Tongue (tissue), 2 donors: Measurements from ENCODE around the gene NRP1. TPM values are rescaled to one million over a fixed set of nuclear protein-coding genes. Genes with fewer than 3 reads are reported as not detected.

Experiments
- DNase-seq: peaks from one replicate; pipeline ENCODE4 v3.0.0-alpha.2; 2015
- total RNA-seq: library from RNA; depleted of rRNA; stranded (reverse); fragments of >200 nt; gene quantifications from one replicate; pipeline ENCODE4 v1.2.3, GENCODE V29; 2014

Gene NRP1
- total RNA-seq, 1 donor from 2014 or later, result 172 TPM

GRCh38 chr10:33260403-33261149 lies 73.9 kb downstream of the NRP1 start:
- DNase-seq, result no peak

GRCh38 chr10:33258967-33259366 lies 75.5 kb downstream of the NRP1 start:
- DNase-seq, result no peak

GRCh38 chr10:33257439-33258080 lies 76.9 kb downstream of the NRP1 start:
- no peak for DNase-seq

- no peak for DNase-seq
Observed at GRCh38 chr10:33256458-33256857, 78.0 kb downstream of the NRP1 start.

- DNase-seq, result no peak
Observed at GRCh38 chr10:33254556-33255160, 79.8 kb downstream of the NRP1 start.

GRCh38 chr10:33253411-33253810 lies 81.1 kb downstream of the NRP1 start:
- DNase-seq, result no peak

GRCh38 chr10:33252794-33253203 lies 81.7 kb downstream of the NRP1 start:
- DNase-seq, result no peak

- no peak for DNase-seq
Observed at GRCh38 chr10:33252324-33252723, 82.1 kb downstream of the NRP1 start.

GRCh38 chr10:33249659-33250345 lies 84.7 kb downstream of the NRP1 start:
- DNase-seq, result no peak

GRCh38 chr10:33249137-33249536 lies 85.3 kb downstream of the NRP1 start:
- DNase-seq, result no peak

GRCh38 chr10:33248638-33249037 lies 85.8 kb downstream of the NRP1 start:
- DNase-seq, result no peak

GRCh38 chr10:33247221-33247922 lies 87.1 kb downstream of the NRP1 start:
- no peak for DNase-seq

- no peak for DNase-seq
Observed at GRCh38 chr10:33245343-33245742, 89.1 kb downstream of the NRP1 start.

GRCh38 chr10:33244354-33244967 lies 90.0 kb downstream of the NRP1 start:
- no peak for DNase-seq

- DNase-seq, result no peak
Observed at GRCh38 chr10:33243703-33244102, 90.8 kb downstream of the NRP1 start.

GRCh38 chr10:33242931-33243330 lies 91.5 kb downstream of the NRP1 start:
- DNase-seq, result no peak

GRCh38 chr10:33241351-33241750 lies 93.1 kb downstream of the NRP1 start:
- no peak for DNase-seq

GRCh38 chr10:33240931-33241330 lies 93.5 kb downstream of the NRP1 start:
- DNase-seq, result peak; percentile 49

- DNase-seq, result no peak
Observed at GRCh38 chr10:33240258-33240657, 94.2 kb downstream of the NRP1 start.

GRCh38 chr10:33239257-33239656 lies 95.2 kb downstream of the NRP1 start:
- DNase-seq, result no peak

- DNase-seq, result no peak
Observed at GRCh38 chr10:33238643-33239042, 95.8 kb downstream of the NRP1 start.
